ENCODE data around the gene RPL23. TPM values are rescaled to one million over a fixed set of nuclear protein-coding genes. Genes with fewer than 3 reads are reported as not detected.
"Not testable (repeated sequence)": the region's sequence is repeated elsewhere in the genome, so short reads cannot be mapped to it uniquely, and the experiment has no call there.

RPL23 gene
- total and polyA plus RNA-seq, 2 experiments from 2014 or later: 516 to 1,221 TPM

GRCh38 chr17:38857271-38857670 lies 3.8 kb upstream of the RPL23 start:
- H3K9ac ChIP-seq: no peak overlapping the region
- peaks cover 7% of the 10 kb centered on the region; the same call in 1 of the 2 replicates for H3K36me3 ChIP-seq (ENCODE audit: low read depth)
- no peak overlapping the region for H3K4me3 ChIP-seq
- H3F3A ChIP-seq (ENCODE audit: insufficient read depth): peaks cover 32% of the 10 kb centered on the region
- no peaks in the 10 kb centered on the region for H3K9me2 ChIP-seq (ENCODE audit: insufficient read depth)
- peaks cover 4% of the 10 kb centered on the region for H3K4me1 ChIP-seq (ENCODE audit: insufficient read depth)
- TF ChIP-seq EZH2 (IDR thresholded peaks at IDR 0.05; ENCODE audit: insufficient read depth, poor library complexity, severe bottlenecking) (no peak), EZH2phosphoT487 (IDR thresholded peaks at IDR 0.05; ENCODE audit: insufficient read depth, low read depth) (no peak)
- H3K4me2 ChIP-seq (ENCODE audit: unreplicated experiment): no peak overlapping the region
- peaks cover 1% of the 10 kb centered on the region; the same call in 1 of the 2 replicates for H4K20me1 ChIP-seq (ENCODE audit: insufficient read depth)
- DNase-seq: no peak
- H3K9me3 ChIP-seq (ENCODE audit: low read depth): no peaks in the 10 kb centered on the region
- no peak overlapping the region for H2AFZ ChIP-seq
- WGBS, 2 experiments (ENCODE audit: low coverage in 1 of 2, low lambda C conversion rate in 2 of 2, missing lambda C conversion rate in 2 of 2): 70 to 73% methylated on average over 5 of the region's 5 CpGs
- peaks cover 13% of the 10 kb centered on the region for H3K79me2 ChIP-seq (ENCODE audit: insufficient read depth)
- H3K27me3 ChIP-seq (replicated peaks; ENCODE audit: insufficient read depth): no peaks in the 10 kb centered on the region
- H3K27ac ChIP-seq: no peak overlapping the region
- in situ Hi-C loops (cut with MboI): no loop called here

GRCh38 chr17:38855101-38855714 lies 1.7 kb upstream of the RPL23 start:
- peak overlapping the region; percentile 84 for H3K27ac ChIP-seq
- peaks cover 19% of the 10 kb centered on the region for H4K20me1 ChIP-seq (ENCODE audit: insufficient read depth)
- H3K9me2 ChIP-seq (ENCODE audit: insufficient read depth); in situ Hi-C loops (cut with MboI); H3K9me3 ChIP-seq (ENCODE audit: low read depth); H3K27me3 ChIP-seq (replicated peaks; ENCODE audit: insufficient read depth): not testable (repeated sequence)
- H2AFZ ChIP-seq: peak overlapping the region; percentile 37; the same call in 1 of the 2 replicates
- 68 to 77% methylated on average over 28 of the region's 28 CpGs for WGBS, 2 experiments (ENCODE audit: low coverage in 1 of 2, low lambda C conversion rate in 2 of 2, missing lambda C conversion rate in 2 of 2)
- H3F3A ChIP-seq (ENCODE audit: insufficient read depth): peaks cover 53% of the 10 kb centered on the region
- peaks cover 34% of the 10 kb centered on the region for H3K79me2 ChIP-seq (ENCODE audit: insufficient read depth)
- DNase-seq: peak; percentile 86
- peaks cover 28% of the 10 kb centered on the region for H3K36me3 ChIP-seq (ENCODE audit: low read depth)
- H3K4me1 ChIP-seq (ENCODE audit: insufficient read depth): peaks cover 22% of the 10 kb centered on the region
- H3K9ac ChIP-seq: 0 out of 2 replicates have a peak overlapping the region, but pooled peaks have one; percentile 29
- H3K4me3 ChIP-seq: peak overlapping the region; percentile 35; the same call in 1 of the 2 replicates
- H3K4me2 ChIP-seq (ENCODE audit: unreplicated experiment): peak overlapping the region; percentile 67

- Histone ChIP-seq H3K4me2 (ENCODE audit: unreplicated experiment) (peak overlapping the region; percentile 91), H3K4me1 (ENCODE audit: insufficient read depth) (peaks cover 22% of the 10 kb centered on the region), H3K9ac (peak overlapping the region; percentile 95), H3K36me3 (ENCODE audit: low read depth) (peaks cover 52% of the 10 kb centered on the region), H3F3A (ENCODE audit: insufficient read depth) (peaks cover 76% of the 10 kb centered on the region), H3K4me3 (peak overlapping the region; percentile 98), H3K27me3 (replicated peaks; ENCODE audit: insufficient read depth) (no peaks in the 10 kb centered on the region), H3K27ac (peak overlapping the region; percentile 84), H3K9me3 (ENCODE audit: low read depth) (no peaks in the 10 kb centered on the region), H2AFZ (peak overlapping the region; percentile 71), H3K79me2 (ENCODE audit: insufficient read depth) (peaks cover 52% of the 10 kb centered on the region), H3K9me2 (ENCODE audit: insufficient read depth) (no peaks in the 10 kb centered on the region), H4K20me1 (ENCODE audit: insufficient read depth) (peaks cover 19% of the 10 kb centered on the region)
- DNase-seq: peak; percentile 54
- WGBS, 2 experiments (ENCODE audit: low coverage in 1 of 2, low lambda C conversion rate in 2 of 2, missing lambda C conversion rate in 2 of 2): 1% methylated on average over 19 of the region's 19 CpGs
- in situ Hi-C loops (cut with MboI): no loop called here
- no peak for TF ChIP-seq EZH2phosphoT487 (IDR thresholded peaks at IDR 0.05; ENCODE audit: insufficient read depth, low read depth)
- no peak for TF ChIP-seq EZH2 (IDR thresholded peaks at IDR 0.05; ENCODE audit: insufficient read depth, poor library complexity, severe bottlenecking)
Measured at GRCh38 chr17:38852771-38853291, 690 bp downstream of the RPL23 start.

GRCh38 chr17:38851434-38851833 lies 2.1 kb downstream of the RPL23 start:
- WGBS, 2 experiments (ENCODE audit: low coverage in 1 of 2, low lambda C conversion rate in 2 of 2, missing lambda C conversion rate in 2 of 2): 47 to 52% methylated on average over 2 of the region's 2 CpGs
- peaks cover 22% of the 10 kb centered on the region for H3K4me1 ChIP-seq (ENCODE audit: insufficient read depth)
- peak overlapping the region; percentile 98 for H3K4me3 ChIP-seq
- DNase-seq: peak; percentile 36
- H3K27ac ChIP-seq: peak overlapping the region; percentile 1; the same call in 1 of the 2 replicates
- H3K9ac ChIP-seq: peak overlapping the region; percentile 95
- no peak for TF ChIP-seq EZH2 (IDR thresholded peaks at IDR 0.05; ENCODE audit: insufficient read depth, poor library complexity, severe bottlenecking)
- TF ChIP-seq EZH2phosphoT487 (IDR thresholded peaks at IDR 0.05; ENCODE audit: insufficient read depth, low read depth): no peak
- H3F3A ChIP-seq (ENCODE audit: insufficient read depth): peaks cover 87% of the 10 kb centered on the region
- H3K9me3 ChIP-seq (ENCODE audit: low read depth): no peaks in the 10 kb centered on the region
- no peak overlapping the region for H2AFZ ChIP-seq
- H4K20me1 ChIP-seq (ENCODE audit: insufficient read depth): peaks cover 19% of the 10 kb centered on the region
- in situ Hi-C loops (cut with MboI): no loop called here
- H3K79me2 ChIP-seq (ENCODE audit: insufficient read depth): peaks cover 52% of the 10 kb centered on the region
- no peaks in the 10 kb centered on the region for H3K27me3 ChIP-seq (replicated peaks; ENCODE audit: insufficient read depth)
- H3K9me2 ChIP-seq (ENCODE audit: insufficient read depth): no peaks in the 10 kb centered on the region
- peak overlapping the region; percentile 91 for H3K4me2 ChIP-seq (ENCODE audit: unreplicated experiment)
- H3K36me3 ChIP-seq (ENCODE audit: low read depth): peaks cover 63% of the 10 kb centered on the region

All from GM23248 (cell line).